LNCAP (cell line): ENCODE results near the gene MYO16.

Experiments used
- CTCF ChIP-seq: fragments of 450-650 bp; IDR thresholded peaks from 2 replicates; pipeline ENCODE4 v1.5.1; 2017; ENCODE audit warnings: mild to moderate bottlenecking

The MYO16 gene

GRCh38 chr13:109110159-109110558, 480.7 kb downstream of the MYO16 start:
- no peak for TF ChIP-seq CTCF

GRCh38 chr13:109111141-109111540, 481.7 kb downstream of the MYO16 start:
- TF ChIP-seq CTCF: no peak

GRCh38 chr13:109113427-109113826, 484.0 kb downstream of the MYO16 start:
- TF ChIP-seq CTCF: no peak

GRCh38 chr13:109114162-109114561, 484.8 kb downstream of the MYO16 start:
- TF ChIP-seq CTCF: no peak

GRCh38 chr13:109114991-109115390, 485.6 kb downstream of the MYO16 start:
- TF ChIP-seq CTCF: no peak

- TF ChIP-seq CTCF: no peak
Measured at GRCh38 chr13:109118521-109118920, 489.1 kb downstream of the MYO16 start.

GRCh38 chr13:109119896-109120295, 490.5 kb downstream of the MYO16 start:
- TF ChIP-seq CTCF: no peak

- no peak for TF ChIP-seq CTCF
Measured at GRCh38 chr13:109121826-109122225, 492.4 kb downstream of the MYO16 start.
